Osteocyte (in vitro differentiated cells): ENCODE data around the gene AVPR2. TPM values are rescaled to one million over a fixed set of nuclear protein-coding genes. Genes with fewer than 3 reads are reported as not detected.

ENCODE experiments used
- DNase-seq: peaks from one replicate; pipeline ENCODE4 v3.0.0; 2021; ENCODE audit warnings: mixed read lengths; ENCODE audit not compliant: unreplicated experiment; ENCODE audit errors: extremely low spot score
- H3K27ac Mint-ChIP-seq: one replicate; pipeline ENCODE4 v1.8.0; 2021; ENCODE audit warnings: mild to moderate bottlenecking, mixed read lengths; ENCODE audit not compliant: unreplicated experiment
- H3K27me3 Mint-ChIP-seq: one replicate; pipeline ENCODE4 v1.8.0; 2021; ENCODE audit warnings: mixed read lengths; ENCODE audit not compliant: unreplicated experiment
- H3K36me3 Mint-ChIP-seq: one replicate; pipeline ENCODE4 v1.8.0; 2021; ENCODE audit warnings: mixed read lengths; ENCODE audit not compliant: unreplicated experiment
- H3K4me1 Mint-ChIP-seq: one replicate; pipeline ENCODE4 v1.8.0; 2021; ENCODE audit warnings: mixed read lengths; ENCODE audit not compliant: unreplicated experiment
- H3K4me3 Mint-ChIP-seq: one replicate; pipeline ENCODE4 v1.8.0; 2021; ENCODE audit warnings: mild to moderate bottlenecking, moderate library complexity, mixed read lengths; ENCODE audit not compliant: unreplicated experiment
- H3K9me3 Mint-ChIP-seq: one replicate; pipeline ENCODE4 v1.8.0; 2021; ENCODE audit warnings: mixed read lengths; ENCODE audit not compliant: unreplicated experiment
- total RNA-seq: library from RNA; stranded (reverse); gene quantifications from 2 replicates; pipeline ENCODE4 v1.2.1, GENCODE V29; 2021
- TF ChIP-seq, protein P1 (sequence below): fragments of 200-600 bp; sonication (generic); IDR thresholded peaks from 2 replicates; pipeline ENCODE4 v1.5.0; 2021; ENCODE audit warnings: antibody characterized with exemption, mild to moderate bottlenecking, moderate library complexity

The AVPR2 gene
- total RNA-seq, 1 donor from 2014 or later, result not detected

DNA sequence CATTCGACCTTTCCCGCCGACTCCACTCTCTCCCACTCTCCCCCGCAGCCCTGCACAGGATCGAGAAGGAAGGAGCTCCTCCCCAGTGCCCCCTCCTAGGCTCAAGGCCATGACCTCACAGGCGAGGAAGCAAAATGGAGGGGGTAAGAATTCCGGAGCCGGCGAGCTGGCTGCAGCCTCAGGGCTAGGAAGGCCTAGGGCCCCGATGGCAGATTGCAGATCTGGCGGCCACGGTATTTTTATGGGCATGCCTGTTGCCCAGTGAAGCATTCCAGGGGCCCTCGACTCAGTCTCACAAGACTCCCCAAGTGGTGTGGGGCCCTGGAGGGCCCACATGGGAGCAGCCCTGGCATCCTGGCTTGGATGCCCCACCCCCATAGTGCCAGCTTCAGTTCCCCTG lies 17.6 kb upstream of the AVPR2 start:
- no peak overlapping the region for H3K27ac Mint-ChIP-seq
- H3K9me3 Mint-ChIP-seq, result no peaks in the 10 kb centered on the region
- H3K4me3 Mint-ChIP-seq, result no peak overlapping the region
- H3K4me1 Mint-ChIP-seq, result peaks cover 9% of the 10 kb centered on the region
- DNase-seq, result no peak
- TF ChIP-seq, protein P1, sequence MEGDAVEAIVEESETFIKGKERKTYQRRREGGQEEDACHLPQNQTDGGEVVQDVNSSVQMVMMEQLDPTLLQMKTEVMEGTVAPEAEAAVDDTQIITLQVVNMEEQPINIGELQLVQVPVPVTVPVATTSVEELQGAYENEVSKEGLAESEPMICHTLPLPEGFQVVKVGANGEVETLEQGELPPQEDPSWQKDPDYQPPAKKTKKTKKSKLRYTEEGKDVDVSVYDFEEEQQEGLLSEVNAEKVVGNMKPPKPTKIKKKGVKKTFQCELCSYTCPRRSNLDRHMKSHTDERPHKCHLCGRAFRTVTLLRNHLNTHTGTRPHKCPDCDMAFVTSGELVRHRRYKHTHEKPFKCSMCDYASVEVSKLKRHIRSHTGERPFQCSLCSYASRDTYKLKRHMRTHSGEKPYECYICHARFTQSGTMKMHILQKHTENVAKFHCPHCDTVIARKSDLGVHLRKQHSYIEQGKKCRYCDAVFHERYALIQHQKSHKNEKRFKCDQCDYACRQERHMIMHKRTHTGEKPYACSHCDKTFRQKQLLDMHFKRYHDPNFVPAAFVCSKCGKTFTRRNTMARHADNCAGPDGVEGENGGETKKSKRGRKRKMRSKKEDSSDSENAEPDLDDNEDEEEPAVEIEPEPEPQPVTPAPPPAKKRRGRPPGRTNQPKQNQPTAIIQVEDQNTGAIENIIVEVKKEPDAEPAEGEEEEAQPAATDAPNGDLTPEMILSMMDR, result no peak
- no peaks in the 10 kb centered on the region for H3K36me3 Mint-ChIP-seq
- peaks cover 9% of the 10 kb centered on the region for H3K27me3 Mint-ChIP-seq

DNA sequence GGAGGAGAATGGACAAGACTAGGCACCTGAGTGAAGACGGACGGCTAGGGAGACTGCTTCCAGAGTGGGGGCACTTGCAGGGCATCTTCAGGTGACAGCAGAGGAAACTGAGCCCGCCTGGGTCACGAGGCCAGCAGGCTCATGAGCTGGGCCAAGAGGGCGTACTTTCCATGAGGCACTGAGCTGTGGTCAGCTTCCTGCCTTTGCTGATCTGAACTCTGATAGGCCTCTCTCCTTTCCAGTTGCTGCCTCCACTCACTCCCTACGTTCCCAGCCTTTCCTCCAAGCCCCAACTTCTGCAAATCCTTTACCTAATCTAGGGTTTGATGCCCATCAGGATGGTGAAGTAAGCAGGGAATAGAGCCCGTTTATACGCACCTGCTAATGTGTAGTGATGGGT lies 17.1 kb upstream of the AVPR2 start:
- H3K27ac Mint-ChIP-seq, result no peak overlapping the region
- H3K4me3 Mint-ChIP-seq, result no peak overlapping the region
- peaks cover 9% of the 10 kb centered on the region for H3K27me3 Mint-ChIP-seq
- peaks cover 6% of the 10 kb centered on the region for H3K4me1 Mint-ChIP-seq
- TF ChIP-seq, protein P1, result no peak
- no peak for DNase-seq
- no peaks in the 10 kb centered on the region for H3K36me3 Mint-ChIP-seq
- no peaks in the 10 kb centered on the region for H3K9me3 Mint-ChIP-seq

DNA sequence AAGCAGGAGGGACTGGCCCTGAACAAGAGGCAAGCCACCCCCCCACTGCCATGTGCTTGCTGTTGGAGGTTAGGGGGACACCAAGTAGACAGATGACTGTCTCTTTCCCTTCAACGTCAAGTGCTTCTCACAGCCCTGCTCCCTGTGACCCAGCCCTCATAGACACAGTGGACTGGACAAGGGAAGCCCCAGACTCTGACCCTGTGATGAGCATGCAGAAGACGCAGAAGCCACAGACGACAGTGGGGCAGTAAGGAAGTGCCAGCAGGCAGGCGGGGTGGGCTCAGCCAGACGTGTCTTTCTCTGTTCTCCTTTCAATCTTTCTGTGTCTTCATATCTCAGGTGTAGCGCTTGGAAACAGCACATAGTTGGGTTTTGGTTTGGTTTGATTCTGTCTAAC lies 16.1 kb upstream of the AVPR2 start:
- H3K4me3 Mint-ChIP-seq, result no peak overlapping the region
- peaks cover 9% of the 10 kb centered on the region for H3K27me3 Mint-ChIP-seq
- no peaks in the 10 kb centered on the region for H3K36me3 Mint-ChIP-seq
- H3K27ac Mint-ChIP-seq, result no peak overlapping the region
- no peak for DNase-seq
- peaks cover 6% of the 10 kb centered on the region for H3K4me1 Mint-ChIP-seq
- TF ChIP-seq, protein P1, result no peak
- no peaks in the 10 kb centered on the region for H3K9me3 Mint-ChIP-seq

DNA sequence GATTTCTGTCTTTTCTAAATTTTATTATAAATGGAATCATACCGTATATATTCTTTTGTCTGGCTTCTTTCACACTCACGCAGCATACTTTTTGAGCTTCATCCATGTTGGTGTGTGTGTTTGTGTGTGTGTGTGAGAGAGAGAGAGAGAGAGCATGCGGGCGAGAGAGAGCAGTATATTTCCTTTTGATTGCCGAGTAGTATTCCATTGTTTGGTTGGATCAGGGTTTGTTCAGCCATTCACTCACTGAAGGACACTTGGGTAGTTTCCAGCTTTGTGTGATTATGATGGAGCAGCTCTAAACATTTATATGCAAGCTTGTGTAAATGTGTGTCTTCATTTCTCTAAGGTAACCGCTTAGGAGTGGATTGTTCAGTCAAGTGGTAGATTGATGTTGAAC lies 15.3 kb upstream of the AVPR2 start:
- no peak for DNase-seq
- H3K4me3 Mint-ChIP-seq, result no peak overlapping the region
- TF ChIP-seq, protein P1, result no peak
- peaks cover 9% of the 10 kb centered on the region for H3K27me3 Mint-ChIP-seq
- peaks cover 12% of the 10 kb centered on the region for H3K4me1 Mint-ChIP-seq
- H3K36me3 Mint-ChIP-seq, result no peaks in the 10 kb centered on the region
- H3K27ac Mint-ChIP-seq, result no peak overlapping the region
- H3K9me3 Mint-ChIP-seq, result no peaks in the 10 kb centered on the region

DNA sequence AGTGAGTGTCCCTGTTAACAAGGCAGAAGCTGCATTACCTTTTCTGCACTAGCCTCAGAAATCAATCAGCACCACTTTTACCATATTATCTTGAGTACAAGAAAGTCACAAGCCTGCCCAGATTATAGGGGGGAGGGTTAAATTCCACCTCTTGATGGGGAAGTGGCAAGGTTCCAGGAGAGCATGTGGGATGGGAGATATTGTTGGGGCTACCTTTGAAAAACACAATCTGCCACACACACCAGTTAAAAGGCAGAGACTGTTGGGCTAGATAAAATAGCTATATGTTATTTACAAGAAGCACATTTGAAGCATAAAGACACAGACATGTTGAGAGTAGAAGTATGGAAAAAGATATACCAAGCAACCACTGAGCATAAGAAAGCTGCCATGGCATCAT lies 6.6 kb upstream of the AVPR2 start:
- Mint-ChIP-seq H3K4me3 (no peak overlapping the region), H3K4me1 (peaks cover 28% of the 10 kb centered on the region), H3K27ac (no peak overlapping the region), H3K27me3 (no peaks in the 10 kb centered on the region), H3K9me3 (peaks cover 5% of the 10 kb centered on the region), H3K36me3 (peaks cover 2% of the 10 kb centered on the region)
- DNase-seq, result no peak
- TF ChIP-seq, protein P1, result no peak
